Measurements from ENCODE around the gene RNF41.
"Not testable (repeated sequence)": the region's sequence is repeated elsewhere in the genome, so short reads cannot be mapped to it uniquely, and the experiment has no call there.

The RNF41 gene

DNA sequence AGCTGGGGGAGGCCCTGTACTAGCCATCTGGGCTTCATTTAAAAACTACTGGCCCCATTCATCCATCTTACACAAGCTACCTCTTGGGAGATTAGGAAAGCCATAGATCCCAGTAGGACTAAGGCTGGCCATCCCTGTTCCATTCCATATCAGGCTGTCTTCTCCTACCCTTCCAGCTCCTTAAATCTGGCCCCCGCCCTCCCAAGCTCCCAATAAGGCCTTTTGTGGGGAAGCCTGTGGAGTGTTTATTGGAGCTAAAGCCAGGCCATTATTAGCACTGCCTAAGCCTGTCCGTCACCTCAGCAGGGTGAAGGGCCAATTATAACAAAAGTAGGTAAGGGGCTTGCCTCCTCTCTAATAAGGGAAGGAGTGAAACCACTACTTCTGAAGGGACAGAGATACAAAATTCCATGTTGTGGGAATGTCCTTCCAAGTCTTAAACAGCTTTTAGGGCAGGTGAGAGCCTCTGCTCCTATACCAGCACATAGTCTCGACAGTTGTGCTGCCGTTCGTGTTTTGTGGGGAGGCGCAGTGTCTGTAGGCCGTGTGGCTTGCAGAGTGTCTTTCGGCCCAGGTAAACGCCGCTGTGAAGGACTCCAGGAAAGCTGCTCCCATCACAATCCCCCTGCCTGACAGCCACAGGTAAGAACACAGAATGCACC is 59.9 kb downstream of the RNF41 start:
- Histone ChIP-seq H3K27me3 (ENCODE audit: control insufficient read depth, insufficient read depth, low read length) (no peaks in the 10 kb centered on the region), H3K9me3 (ENCODE audit: control insufficient read depth, insufficient read depth, low read length) (no peaks in the 10 kb centered on the region), H3K4me3 (ENCODE audit: low read depth, low read length) (no peak overlapping the region), H3K4me1 (ENCODE audit: control insufficient read depth, insufficient read depth, low read length) (peaks cover 21% of the 10 kb centered on the region), H3K36me3 (ENCODE audit: control insufficient read depth, insufficient read depth, low read length) (peaks cover 56% of the 10 kb centered on the region), H3K9ac (ENCODE audit: low read depth, low read length) (no peak overlapping the region)

DNA sequence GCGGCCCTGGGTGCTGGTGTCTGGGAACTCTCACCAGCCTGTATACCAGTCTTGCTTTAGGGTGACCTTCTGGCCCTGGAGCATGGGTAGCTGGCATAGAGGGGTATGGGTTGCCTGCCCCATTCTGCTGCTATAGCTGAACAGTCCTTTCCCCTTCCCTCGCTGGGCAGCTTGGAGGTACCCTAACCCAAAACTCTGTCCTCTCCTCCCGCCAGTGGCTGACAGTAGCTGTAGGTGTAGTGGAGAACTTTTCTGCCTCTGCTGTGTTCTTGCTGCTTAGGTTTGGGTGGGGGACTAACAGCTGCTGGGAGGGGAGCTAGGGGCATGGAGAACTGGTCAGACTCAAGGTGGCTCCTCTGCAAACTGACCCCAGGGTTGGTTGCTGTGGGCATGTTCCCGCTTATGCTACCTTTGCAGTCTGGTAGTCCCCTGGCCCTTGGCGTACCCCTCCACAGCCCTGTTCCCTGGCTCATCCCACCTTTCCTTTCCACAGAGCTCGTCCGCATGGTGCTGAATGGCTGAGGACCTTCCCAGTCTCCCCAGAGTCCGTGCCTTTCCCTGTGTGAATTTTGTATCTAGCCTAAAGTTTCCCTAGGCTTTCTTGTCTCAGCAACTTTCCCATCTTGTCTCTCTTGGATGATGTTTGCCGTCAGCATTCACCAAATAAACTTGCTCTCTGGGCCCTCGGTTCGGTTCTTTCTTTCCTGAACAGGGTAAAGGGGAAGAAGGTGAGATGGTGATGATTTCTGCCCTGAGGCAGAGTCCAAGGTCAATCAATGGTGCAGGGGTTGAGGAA is 60.6 kb downstream of the RNF41 start:
- H3K36me3 ChIP-seq (ENCODE audit: control insufficient read depth, insufficient read depth, low read length), result peaks cover 56% of the 10 kb centered on the region
- no peaks in the 10 kb centered on the region for H3K9me3 ChIP-seq (ENCODE audit: control insufficient read depth, insufficient read depth, low read length)
- H3K4me1 ChIP-seq (ENCODE audit: control insufficient read depth, insufficient read depth, low read length), result peaks cover 21% of the 10 kb centered on the region
- no peaks in the 10 kb centered on the region for H3K27me3 ChIP-seq (ENCODE audit: control insufficient read depth, insufficient read depth, low read length)
- H3K9ac ChIP-seq (ENCODE audit: low read depth, low read length), result peak overlapping the region; percentile 8
- no peak overlapping the region for H3K4me3 ChIP-seq (ENCODE audit: low read depth, low read length)

DNA sequence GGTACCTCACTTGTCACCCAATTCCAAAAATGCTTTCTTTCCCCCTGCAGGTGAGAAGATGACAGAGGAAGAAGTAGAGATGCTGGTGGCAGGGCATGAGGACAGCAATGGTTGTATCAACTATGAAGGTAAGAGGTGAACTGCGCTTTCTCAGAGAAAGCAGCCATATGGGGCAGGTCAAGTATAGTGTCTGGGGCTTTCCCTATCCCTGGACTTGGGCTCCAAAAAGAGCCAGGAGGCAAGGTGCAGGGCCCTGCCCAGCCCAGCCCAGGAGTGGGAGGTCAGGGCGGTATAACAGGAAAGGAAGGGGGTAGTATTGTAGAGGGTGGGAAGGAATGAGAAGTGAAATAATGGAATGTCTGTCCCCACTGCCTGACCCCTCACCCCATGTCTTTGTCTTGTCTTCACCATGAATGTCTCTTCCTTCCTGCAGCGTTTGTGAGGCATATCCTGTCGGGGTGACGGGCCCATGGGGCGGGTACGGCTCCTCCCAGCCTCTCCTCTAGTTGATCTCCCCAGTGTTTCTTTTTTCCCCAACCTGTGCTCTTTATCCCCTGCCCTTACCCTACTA is 61.4 kb downstream of the RNF41 start:
- peak overlapping the region; percentile 98 for H3K4me3 ChIP-seq (ENCODE audit: low read depth, low read length)
- H3K27me3 ChIP-seq (ENCODE audit: control insufficient read depth, insufficient read depth, low read length), result no peaks in the 10 kb centered on the region
- no peaks in the 10 kb centered on the region for H3K9me3 ChIP-seq (ENCODE audit: control insufficient read depth, insufficient read depth, low read length)
- peaks cover 57% of the 10 kb centered on the region for H3K36me3 ChIP-seq (ENCODE audit: control insufficient read depth, insufficient read depth, low read length)
- H3K9ac ChIP-seq (ENCODE audit: low read depth, low read length), result peak overlapping the region; percentile 8
- H3K4me1 ChIP-seq (ENCODE audit: control insufficient read depth, insufficient read depth, low read length), result peaks cover 21% of the 10 kb centered on the region

DNA sequence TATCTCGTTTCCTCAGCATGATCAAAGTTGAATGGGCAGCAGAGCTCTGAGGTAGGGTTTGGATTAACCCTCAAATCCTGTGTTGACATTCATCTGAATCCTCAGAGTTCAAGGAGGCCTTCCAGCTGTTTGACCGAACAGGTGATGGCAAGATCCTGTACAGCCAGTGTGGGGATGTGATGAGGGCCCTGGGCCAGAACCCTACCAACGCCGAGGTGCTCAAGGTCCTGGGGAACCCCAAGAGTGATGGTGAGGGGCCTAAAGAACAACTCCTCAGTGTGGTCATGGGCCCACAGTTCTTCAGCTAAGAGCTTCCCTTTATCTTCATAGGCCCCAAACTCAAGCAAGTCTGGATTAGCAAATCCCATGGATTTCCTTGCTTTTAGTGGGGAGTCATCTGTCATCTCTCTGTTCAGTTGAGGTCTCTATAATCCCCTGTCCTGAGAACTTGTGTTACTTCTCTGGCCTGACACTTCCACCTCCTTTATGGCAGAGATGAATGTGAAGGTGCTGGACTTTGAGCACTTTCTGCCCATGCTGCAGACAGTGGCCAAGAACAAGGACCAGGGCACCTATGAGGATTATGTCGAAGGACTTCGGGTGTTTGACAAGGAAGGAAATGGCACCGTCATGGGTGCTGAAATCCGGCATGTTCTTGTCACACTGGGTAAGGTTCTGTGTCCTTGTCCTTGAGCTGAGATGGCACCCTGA is 62.1 kb downstream of the RNF41 start:
- Histone ChIP-seq H3K9me3 (ENCODE audit: control insufficient read depth, insufficient read depth, low read length) (no peaks in the 10 kb centered on the region), H3K27me3 (ENCODE audit: control insufficient read depth, insufficient read depth, low read length) (no peaks in the 10 kb centered on the region), H3K9ac (ENCODE audit: low read depth, low read length) (peak overlapping the region; percentile 30), H3K4me1 (ENCODE audit: control insufficient read depth, insufficient read depth, low read length) (peaks cover 21% of the 10 kb centered on the region), H3K4me3 (ENCODE audit: low read depth, low read length) (peak overlapping the region; percentile 98), H3K36me3 (ENCODE audit: control insufficient read depth, insufficient read depth, low read length) (peaks cover 55% of the 10 kb centered on the region)

DNA sequence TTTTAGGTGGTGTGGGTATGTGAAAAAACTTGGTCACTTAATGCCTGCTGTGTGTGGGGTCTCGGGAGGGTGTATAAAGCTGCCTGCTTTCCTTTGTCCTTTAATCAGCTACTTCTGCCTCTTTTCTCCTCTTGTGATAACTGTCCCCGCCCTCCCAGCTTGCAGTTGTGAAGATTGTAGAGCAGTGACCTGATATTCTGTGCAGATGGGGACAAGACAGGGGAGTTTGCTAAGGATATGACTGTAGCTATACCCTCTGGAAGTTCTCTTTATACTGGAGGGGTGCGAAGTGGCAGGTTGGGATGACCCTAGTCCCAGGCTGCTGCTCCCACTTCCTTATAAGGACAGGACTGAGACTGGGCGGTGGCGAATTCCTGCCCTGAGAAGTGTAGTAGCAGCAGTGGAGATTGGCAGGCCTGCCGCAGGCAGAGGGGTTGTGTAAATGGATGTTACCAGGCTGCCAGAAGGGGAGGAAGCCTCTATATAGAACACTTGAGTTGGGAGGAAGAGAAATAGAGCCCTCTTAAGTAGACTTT is 62.7 kb downstream of the RNF41 start:
- Histone ChIP-seq H3K9me3 (ENCODE audit: control insufficient read depth, insufficient read depth, low read length) (no peaks in the 10 kb centered on the region), H3K4me3 (ENCODE audit: low read depth, low read length) (peak overlapping the region; percentile 98), H3K27me3 (ENCODE audit: control insufficient read depth, insufficient read depth, low read length) (no peaks in the 10 kb centered on the region), H3K4me1 (ENCODE audit: control insufficient read depth, insufficient read depth, low read length) (peaks cover 21% of the 10 kb centered on the region), H3K9ac (ENCODE audit: low read depth, low read length) (peak overlapping the region; percentile 96), H3K36me3 (ENCODE audit: control insufficient read depth, insufficient read depth, low read length) (peaks cover 53% of the 10 kb centered on the region)

DNA sequence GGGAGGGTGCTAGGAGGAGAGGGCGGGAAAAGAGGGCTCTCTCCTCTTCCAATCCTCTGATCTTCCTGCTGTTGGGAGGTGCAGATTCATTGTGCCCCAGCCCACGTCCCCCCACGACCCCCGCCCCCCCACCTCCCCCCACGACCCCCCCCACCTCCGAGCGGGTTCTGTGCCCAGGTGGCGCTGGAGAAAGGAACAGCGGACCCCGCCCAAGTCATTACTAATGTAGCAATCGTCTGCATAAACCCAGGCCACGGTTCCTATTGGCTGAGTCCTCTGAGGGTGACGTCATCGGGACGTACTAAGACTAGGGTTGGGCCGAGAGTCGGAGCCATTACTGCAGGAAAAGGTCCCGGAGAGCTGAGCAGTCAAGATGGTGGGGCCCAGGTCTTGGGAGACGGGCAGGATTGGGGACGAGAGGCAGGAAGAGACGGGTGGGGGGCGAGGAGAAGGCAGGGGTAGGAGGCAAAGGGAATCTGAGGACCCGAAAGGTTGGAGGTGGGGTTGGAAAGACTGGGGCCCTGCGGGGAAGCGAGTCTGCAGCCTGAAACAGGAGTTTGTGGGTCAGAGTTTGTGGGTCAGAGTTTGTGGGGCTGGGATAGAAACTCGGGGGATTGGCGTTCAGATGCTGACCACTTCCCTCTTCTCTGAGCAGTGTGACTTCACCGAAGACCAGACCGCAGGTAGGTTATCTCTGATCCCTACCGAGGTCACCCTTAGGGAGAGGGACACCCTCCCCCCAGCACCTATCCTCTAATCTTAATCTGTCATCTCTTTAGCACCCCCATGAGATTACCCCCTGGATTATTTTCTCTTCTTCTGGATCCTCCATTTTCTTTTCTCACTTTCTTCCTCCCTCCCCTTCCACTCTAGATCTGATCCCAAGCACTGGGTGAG is 63.4 kb downstream of the RNF41 start, which contains the start of gene MYL6:
MYL6 (plus strand) TSS at position 331 of the 897 bp plus-strand sequence; CDS start at position 374, 43 bp downstream.
- Histone ChIP-seq H3K36me3 (ENCODE audit: control insufficient read depth, insufficient read depth, low read length) (peaks cover 48% of the 10 kb centered on the region), H3K4me3 (ENCODE audit: low read depth, low read length) (peak within 1 kb of the TSS; percentile 98)

DNA sequence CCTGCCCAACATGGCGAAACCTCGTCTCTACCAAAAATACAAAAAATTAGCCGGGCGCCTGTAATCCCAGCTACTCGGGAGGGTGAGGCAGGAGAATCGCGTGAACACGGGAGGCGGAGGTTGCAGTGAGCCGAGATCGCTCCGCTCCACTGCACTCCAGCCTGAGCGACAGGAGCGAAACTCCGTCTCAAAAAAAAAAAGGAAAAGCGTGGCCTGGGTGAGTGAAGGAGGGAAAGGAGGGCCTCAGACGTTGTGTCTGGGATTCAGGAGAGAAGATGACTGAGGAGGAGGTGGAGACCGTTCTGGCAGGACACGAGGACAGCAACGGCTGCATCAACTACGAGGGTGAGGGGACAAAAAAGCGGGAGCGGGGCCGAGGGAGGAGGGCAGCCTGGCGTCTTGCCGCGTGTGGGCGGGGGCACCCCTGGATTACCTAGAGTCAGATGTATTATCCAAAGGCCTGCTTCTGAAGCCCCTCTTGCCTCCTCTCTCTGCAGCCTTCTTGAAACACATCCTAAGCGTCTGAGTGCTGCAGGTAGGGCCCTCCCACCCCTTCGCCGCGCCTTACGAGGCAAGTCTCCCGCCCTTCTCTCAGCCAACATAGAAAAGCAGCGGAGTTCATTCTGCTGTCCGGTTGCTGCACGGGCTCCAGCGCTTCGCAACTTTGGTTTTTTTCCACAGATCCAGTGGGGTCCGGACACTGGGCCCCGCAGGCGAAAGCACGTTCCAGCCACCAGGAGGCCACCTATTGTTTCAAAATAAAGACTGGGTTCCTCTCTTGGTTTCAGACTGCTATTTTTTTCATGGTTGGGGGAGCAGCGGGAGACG is 64.3 kb downstream of the RNF41 start:
- peaks cover 43% of the 10 kb centered on the region for H3K36me3 ChIP-seq (ENCODE audit: control insufficient read depth, insufficient read depth, low read length)
- peaks cover 19% of the 10 kb centered on the region for H3K4me1 ChIP-seq (ENCODE audit: control insufficient read depth, insufficient read depth, low read length)

More for the DNA sequence above, 63.4 kb downstream of the RNF41 start, which contains the start of gene MYL6:
- H3K4me1 ChIP-seq (ENCODE audit: control insufficient read depth, insufficient read depth, low read length), result peaks cover 21% of the 10 kb centered on the region
- peak within 1 kb of the TSS; percentile 96 for H3K9ac ChIP-seq (ENCODE audit: low read depth, low read length)
- H3K27me3 ChIP-seq (ENCODE audit: control insufficient read depth, insufficient read depth, low read length), result no peaks in the 10 kb centered on the region
- no peaks in the 10 kb centered on the region for H3K9me3 ChIP-seq (ENCODE audit: control insufficient read depth, insufficient read depth, low read length)

DNA sequence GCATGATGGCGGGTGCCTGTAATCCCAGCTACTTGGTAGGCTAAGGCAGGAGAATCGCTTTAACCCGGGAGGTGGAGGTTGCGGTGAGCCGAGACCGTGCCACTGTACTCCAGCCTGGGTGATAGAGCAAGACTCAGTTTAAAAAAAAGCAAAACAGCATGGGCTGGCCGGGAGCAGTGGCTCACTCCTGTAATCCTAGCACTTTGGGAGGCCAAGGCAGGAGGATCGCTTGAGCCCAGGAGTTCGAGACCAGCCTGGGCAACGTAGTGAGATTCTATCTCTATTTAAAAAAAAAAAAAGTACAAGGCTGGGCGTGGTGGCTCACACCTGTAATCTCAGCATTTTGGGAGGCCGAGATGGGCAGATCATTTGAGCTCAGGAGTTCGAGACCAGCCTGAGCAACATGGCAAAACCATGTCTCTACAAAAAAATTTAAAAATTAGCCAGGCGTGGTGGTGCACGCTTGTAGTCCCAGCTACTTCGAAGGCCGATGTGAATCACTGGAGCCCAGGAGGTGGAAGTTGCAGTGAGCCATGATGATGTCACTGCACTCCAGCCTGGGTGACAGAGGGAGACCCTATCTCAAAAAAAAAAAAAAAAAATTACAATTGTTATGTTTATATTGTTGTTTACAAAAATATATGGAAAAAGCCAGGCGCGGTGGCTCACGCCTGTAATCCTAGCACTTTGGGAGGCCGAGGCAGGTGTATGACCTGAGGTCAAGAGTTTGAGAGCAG is 65.1 kb downstream of the RNF41 start:
- Histone ChIP-seq H3K36me3 (ENCODE audit: control insufficient read depth, insufficient read depth, low read length) (peaks cover 36% of the 10 kb centered on the region), H3K4me3 (ENCODE audit: low read depth, low read length) (peak overlapping the region; percentile 69), H3K4me1 (ENCODE audit: control insufficient read depth, insufficient read depth, low read length) (peaks cover 19% of the 10 kb centered on the region), H3K9ac (ENCODE audit: low read depth, low read length) (peak overlapping the region; percentile 89)
- H3K27me3 ChIP-seq (ENCODE audit: control insufficient read depth, insufficient read depth, low read length); H3K9me3 ChIP-seq (ENCODE audit: control insufficient read depth, insufficient read depth, low read length): not testable (repeated sequence)

More for the DNA sequence above, 64.3 kb downstream of the RNF41 start:
- no peaks in the 10 kb centered on the region for H3K9me3 ChIP-seq (ENCODE audit: control insufficient read depth, insufficient read depth, low read length)
- H3K4me3 ChIP-seq (ENCODE audit: low read depth, low read length), result peak overlapping the region; percentile 69
- H3K27me3 ChIP-seq (ENCODE audit: control insufficient read depth, insufficient read depth, low read length), result no peaks in the 10 kb centered on the region
- H3K9ac ChIP-seq (ENCODE audit: low read depth, low read length), result peak overlapping the region; percentile 89

DNA sequence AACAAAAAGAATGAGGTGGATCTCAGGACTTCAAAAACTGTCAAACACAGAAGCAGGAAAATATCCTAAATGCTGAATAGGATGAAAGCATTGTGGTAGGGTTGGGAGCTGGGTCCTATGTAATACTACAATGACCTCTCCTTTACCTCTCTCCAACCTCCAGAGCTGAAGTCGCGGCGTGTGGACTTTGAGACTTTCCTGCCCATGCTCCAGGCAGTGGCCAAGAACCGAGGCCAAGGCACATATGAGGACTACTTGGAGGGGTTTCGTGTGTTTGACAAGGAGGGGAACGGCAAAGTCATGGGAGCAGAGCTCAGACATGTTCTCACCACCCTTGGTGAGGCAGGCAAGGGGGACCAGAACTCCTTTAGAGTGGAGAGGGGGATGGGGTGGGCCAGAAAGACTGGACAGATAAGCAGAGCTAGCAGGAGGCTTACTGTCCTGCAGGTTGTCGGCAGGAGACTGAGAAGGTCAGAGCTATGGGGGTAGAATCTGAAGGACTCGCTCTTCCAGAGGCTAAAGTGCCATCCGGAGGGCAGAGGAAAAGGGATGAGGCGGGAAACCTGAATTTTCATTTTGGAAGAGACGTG is 66.4 kb downstream of the RNF41 start:
- H3K36me3 ChIP-seq (ENCODE audit: control insufficient read depth, insufficient read depth, low read length), result peaks cover 24% of the 10 kb centered on the region
- H3K9me3 ChIP-seq (ENCODE audit: control insufficient read depth, insufficient read depth, low read length), result no peaks in the 10 kb centered on the region
- no peak overlapping the region for H3K4me3 ChIP-seq (ENCODE audit: low read depth, low read length)
- peaks cover 8% of the 10 kb centered on the region for H3K4me1 ChIP-seq (ENCODE audit: control insufficient read depth, insufficient read depth, low read length)
- no peaks in the 10 kb centered on the region for H3K27me3 ChIP-seq (ENCODE audit: control insufficient read depth, insufficient read depth, low read length)
- no peak overlapping the region for H3K9ac ChIP-seq (ENCODE audit: low read depth, low read length)

Measured in iPS-15b (cell line).